IMR-90 (cell line): ENCODE results near the gene TNNI2. TPM values are rescaled to one million over a fixed set of nuclear protein-coding genes. Genes with fewer than 3 reads are reported as not detected.

ENCODE experiments used
- ATAC-seq: fragments of 200-7000 bp; cut with Tn5 transposase; 2 replicates; pipeline ENCODE4 v1.9.1; 2020; ENCODE audit warnings: low read depth, mild to moderate bottlenecking, moderate library complexity
- BruUV-seq: library from RNA; stranded (reverse); fragments of 400-500 nt; replicated peaks from 2 replicates; lab custom pipeline; 2021; lab: Mats Ljungman, UMichigan
- CTCF ChIA-PET: fragments of 300-600 bp; formaldehyde crosslinking; extraction: SDS; loops from one replicate; lab custom pipeline; 2021; ENCODE audit warnings: antibody characterized with exemption; lab: Yijun Ruan, JAX
- POLR2A ChIA-PET: fragments of 300-600 bp; sonication (Branson Sonifier 250); formaldehyde crosslinking; loops from one replicate; lab custom pipeline; 2022; ENCODE audit warnings: antibody characterized with exemption; ENCODE audit not compliant: unreplicated experiment; lab: Charles Lee
- DNase-seq: peaks from one replicate; pipeline ENCODE4 v3.0.0; 2013
- H2AFZ ChIP-seq: replicated peaks from 2 replicates; pipeline ENCODE3; 2013; ENCODE audit warnings: low read length, mild to moderate bottlenecking; ENCODE audit not compliant: poor library complexity
- H2AK5ac ChIP-seq: 2 replicates; pipeline ENCODE4 v1.6.1; 2013; ENCODE audit warnings: low read depth, low read length, inconsistent platforms
- H2AK9ac ChIP-seq: replicated peaks from 2 replicates; pipeline ENCODE3; 2013; ENCODE audit warnings: mild to moderate bottlenecking, low read depth, low read length, moderate library complexity; ENCODE audit not compliant: poor library complexity
- H2BK120ac ChIP-seq: 2 replicates; pipeline ENCODE4 v1.6.1; 2013; ENCODE audit warnings: low read depth, low read length, inconsistent platforms
- H2BK15ac ChIP-seq: 3 replicates; pipeline ENCODE4 v1.6.1; 2013; ENCODE audit warnings: low read depth, low read length, inconsistent platforms
- H2BK20ac ChIP-seq: 2 replicates; pipeline ENCODE4 v1.6.1; 2013; ENCODE audit warnings: low read depth, mild to moderate bottlenecking, inconsistent platforms, low read length, moderate library complexity
- H2BK5ac ChIP-seq: 2 replicates; pipeline ENCODE4 v1.6.1; 2013; ENCODE audit warnings: mild to moderate bottlenecking, low read depth, low read length, inconsistent platforms; ENCODE audit not compliant: poor library complexity, severe bottlenecking
- H3K14ac ChIP-seq: replicated peaks from 2 replicates; pipeline ENCODE4 v1.6.1; 2013; ENCODE audit warnings: low read depth, low read length, inconsistent platforms
- H3K18ac ChIP-seq: 2 replicates; pipeline ENCODE4 v1.6.1; 2013; ENCODE audit warnings: low read depth, low read length, control low read depth
- H3K23ac ChIP-seq: 2 replicates; pipeline ENCODE4 v1.6.1; 2013; ENCODE audit warnings: low read depth, low read length, inconsistent platforms
- H3K27ac ChIP-seq: 2 replicates; pipeline ENCODE4 v1.5.1; 2013; ENCODE audit warnings: mild to moderate bottlenecking, control low read depth, low read length; ENCODE audit not compliant: insufficient read depth
- H3K27me3 ChIP-seq: 2 replicates; pipeline ENCODE4 v1.6.1; 2013; ENCODE audit warnings: low read length; ENCODE audit not compliant: control insufficient read depth, insufficient read depth
- H3K36me3 ChIP-seq: 2 replicates; pipeline ENCODE4 v1.6.1; 2013; ENCODE audit warnings: low read length, mixed read lengths; ENCODE audit not compliant: control insufficient read depth, insufficient read depth
- H3K4ac ChIP-seq: 2 replicates; pipeline ENCODE4 v1.6.1; 2013; ENCODE audit warnings: low read depth, low read length, inconsistent platforms
- H3K4me1 ChIP-seq: 2 replicates; pipeline ENCODE4 v1.6.1; 2013; ENCODE audit warnings: low read length, mixed read lengths; ENCODE audit not compliant: control insufficient read depth, insufficient read depth
- H3K4me2 ChIP-seq: 2 replicates; pipeline ENCODE4 v1.6.1; 2013; ENCODE audit warnings: low read depth, mild to moderate bottlenecking, control low read depth, low read length, moderate library complexity
- H3K4me3 ChIP-seq: 2 replicates; pipeline ENCODE4 v1.5.1; 2013; ENCODE audit warnings: low read depth, mild to moderate bottlenecking, control low read depth, low read length, moderate library complexity; ENCODE audit not compliant: insufficient read depth
- H3K56ac ChIP-seq: 2 replicates; pipeline ENCODE4 v1.6.1; 2013; ENCODE audit warnings: low read length, inconsistent platforms; ENCODE audit not compliant: insufficient read depth; ENCODE audit errors: extremely low read depth
- H3K79me1 ChIP-seq, 2 experiments: 2 replicates each; pipeline ENCODE4 v1.6.1; 2013; ENCODE audit warnings: low read length in 2 of 2, inconsistent platforms in 1 of 2, low read depth in 1 of 2
- H3K9ac ChIP-seq: 2 replicates; pipeline ENCODE4 v1.6.1; 2013; ENCODE audit warnings: low read depth, low read length, control low read depth
- H3K9me1 ChIP-seq: 2 replicates; pipeline ENCODE4 v1.6.1; 2013; ENCODE audit warnings: low read length, inconsistent platforms; ENCODE audit not compliant: insufficient read depth
- H3K9me3 ChIP-seq: 2 replicates; pipeline ENCODE4 v1.6.1; 2013; ENCODE audit warnings: low read length; ENCODE audit not compliant: control insufficient read depth, insufficient read depth
- H4K20me1 ChIP-seq: 2 replicates; pipeline ENCODE4 v1.6.1; 2013; ENCODE audit warnings: low read length, inconsistent platforms; ENCODE audit not compliant: insufficient read depth
- H4K5ac ChIP-seq: 2 replicates; pipeline ENCODE4 v1.6.1; 2013; ENCODE audit warnings: mild to moderate bottlenecking, low read depth, low read length, control low read depth
- H4K8ac ChIP-seq, 2 experiments: 2 replicates each; pipeline ENCODE4 v1.6.1; 2013; ENCODE audit warnings: low read depth in 2 of 2, low read length in 2 of 2, control low read depth in 1 of 2, inconsistent platforms in 1 of 2
- H4K91ac ChIP-seq: 2 replicates; pipeline ENCODE4 v1.6.1; 2013; ENCODE audit warnings: low read depth, low read length, inconsistent platforms; ENCODE audit not compliant: insufficient read depth
- RAD21 ChIP-seq: IDR thresholded peaks from 2 replicates; pipeline ENCODE4 v1.6.1; 2012; ENCODE audit warnings: low read length, improper control_type of control experiment
- RCOR1 ChIP-seq: IDR thresholded peaks from 2 replicates; pipeline ENCODE4 v1.6.1; 2012; ENCODE audit warnings: mild to moderate bottlenecking, low read length, improper control_type of control experiment; ENCODE audit not compliant: insufficient replicate concordance
- WGBS, 2 experiments: methylation state at CpG; one replicate each; pipeline versions ENCODE4 v1.1.5 to v1.1.7; 2013; ENCODE audit warnings: missing lambda C conversion rate in 2 of 2; ENCODE audit not compliant: insufficient read length in 1 of 2; ENCODE audit errors: extremely low coverage in 2 of 2; 5-methylcytosine and 5-hydroxymethylcytosine counted together
- dilution Hi-C: fragments of 300-500 bp; cut with HindIII; formaldehyde crosslinking; loops from one replicate; pipeline ENCODE4 v1.14.3; 2018; ENCODE audit warnings: low sequenced_read_pairs; ENCODE audit not compliant: unreplicated experiment
- in situ Hi-C: fragments of 300-500 bp; cut with MboI; formaldehyde crosslinking; loops from 3 replicates; pipeline ENCODE4 v1.14.3; 2019; ENCODE audit warnings: low sequenced_read_pairs, inconsistent platforms, mixed read lengths
- intact Hi-C: fragments of 100-400 bp; cut with micrococcal nuclease; formaldehyde crosslinking; loops from 2 replicates; pipeline ENCODE4 v1.10.0; 2022
- polyA plus RNA-seq, 3 experiments: library from polyadenylated mRNA; depleted of rRNA; stranded (reverse); fragments of >200 nt; gene quantifications; 2 replicates each; pipeline ENCODE4 v1.2.3, GENCODE V29; 2012; ENCODE audit warnings: low replicate concordance in 1 of 3
- total RNA-seq: library from RNA; depleted of rRNA; stranded (reverse); fragments of >200 nt; gene quantifications from 2 replicates; pipeline ENCODE4 v1.2.3, GENCODE V29; 2012

TNNI2 gene
- total and polyA plus RNA-seq, 2 of the 4 experiments (the other 2 are of a cell fraction) = not detected

DNA sequence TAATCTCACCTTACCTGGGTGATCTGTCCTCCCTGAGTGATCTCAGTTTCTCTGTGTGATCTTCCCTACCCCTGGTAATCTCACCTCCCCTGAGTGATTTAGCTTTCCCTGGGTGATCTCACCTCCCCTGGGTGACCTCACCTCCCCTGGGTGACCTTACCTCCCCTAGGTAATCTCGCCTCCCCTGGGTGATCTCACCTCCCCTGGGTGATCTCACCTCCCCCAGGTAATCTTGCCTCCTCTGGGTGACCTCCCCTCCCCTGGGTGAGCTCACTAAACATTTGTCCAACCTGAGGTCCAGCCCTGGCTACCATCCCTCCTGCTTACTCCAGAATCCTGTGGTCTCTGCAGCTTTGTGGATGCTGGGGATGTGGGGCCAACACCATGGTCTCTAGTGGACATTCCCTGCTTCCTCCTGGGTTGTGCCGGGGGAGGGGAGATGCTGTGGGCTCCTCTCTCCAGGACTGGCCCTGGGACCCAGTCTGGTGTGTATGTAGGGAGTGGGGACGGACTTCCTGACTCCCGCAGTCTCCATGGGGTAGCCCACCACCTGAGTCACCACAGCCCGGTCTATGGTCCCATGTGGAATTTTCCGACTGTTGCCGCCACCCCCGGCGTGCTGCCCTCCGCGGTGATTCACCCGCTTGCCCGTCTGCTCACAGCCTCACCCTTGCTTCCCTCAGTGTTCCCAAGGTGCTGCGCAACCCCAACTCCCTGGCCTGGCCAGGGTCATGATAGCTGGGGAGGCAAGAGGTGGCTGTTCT is 24.0 kb downstream of the TNNI2 start:
- ChIA-PET POLR2A (no interaction called here), CTCF (no interaction called here)
- Histone ChIP-seq H3K36me3 (no peaks in the 10 kb centered on the region), H4K8ac (peak overlapping the region in 1 of 2 experiments; percentile 12; a peak in 1 of 4 replicates), H2AK9ac (peak overlapping the region; percentile 58), H2BK5ac (no peak overlapping the region), H4K20me1 (no peaks in the 10 kb centered on the region), H3K4me1 (peaks cover 14% of the 10 kb centered on the region), H3K9me1 (peaks cover 4% of the 10 kb centered on the region), H3K9ac (no peak overlapping the region), H4K5ac (no peak overlapping the region; the same call in 1 of the 2 replicates), H4K91ac (peak overlapping the region; percentile 15; the same call in 1 of the 2 replicates), H2BK20ac (peak overlapping the region; percentile 58), H2BK15ac (peak overlapping the region; percentile 1; the same call in 1 of the 3 replicates), H3K27me3 (peaks cover 21% of the 10 kb centered on the region), H2AFZ (peak overlapping the region; percentile 91), H3K18ac (no peak overlapping the region), H2AK5ac (peak overlapping the region; percentile 78), H3K4ac (peak overlapping the region; percentile 66), H3K4me2 (no peak overlapping the region), H3K56ac (no peak overlapping the region), H3K23ac (no peak overlapping the region), H3K9me3 (no peaks in the 10 kb centered on the region), H2BK120ac (peak overlapping the region; percentile 28), H3K4me3 (no peak overlapping the region), H3K27ac (no peak overlapping the region), H3K14ac (no peak overlapping the region), H3K79me1 (no peaks in the 10 kb centered on the region)
- 97% methylated on average over 6 of the region's 14 CpGs; no CpG with 5 or more reads in 1 of the 2 experiments for WGBS, 2 experiments
- TF ChIP-seq RAD21 (no peak), RCOR1 (peak; percentile 3)
- in situ Hi-C loops (no loop called here), intact Hi-C loops (no loop called here), dilution Hi-C loops (no loop called here)
- BruUV-seq = no TSS peak
- DNase-seq (no peak), ATAC-seq (no peak)
